ENCODE results near the gene NSD1.

The NSD1 gene

DNA sequence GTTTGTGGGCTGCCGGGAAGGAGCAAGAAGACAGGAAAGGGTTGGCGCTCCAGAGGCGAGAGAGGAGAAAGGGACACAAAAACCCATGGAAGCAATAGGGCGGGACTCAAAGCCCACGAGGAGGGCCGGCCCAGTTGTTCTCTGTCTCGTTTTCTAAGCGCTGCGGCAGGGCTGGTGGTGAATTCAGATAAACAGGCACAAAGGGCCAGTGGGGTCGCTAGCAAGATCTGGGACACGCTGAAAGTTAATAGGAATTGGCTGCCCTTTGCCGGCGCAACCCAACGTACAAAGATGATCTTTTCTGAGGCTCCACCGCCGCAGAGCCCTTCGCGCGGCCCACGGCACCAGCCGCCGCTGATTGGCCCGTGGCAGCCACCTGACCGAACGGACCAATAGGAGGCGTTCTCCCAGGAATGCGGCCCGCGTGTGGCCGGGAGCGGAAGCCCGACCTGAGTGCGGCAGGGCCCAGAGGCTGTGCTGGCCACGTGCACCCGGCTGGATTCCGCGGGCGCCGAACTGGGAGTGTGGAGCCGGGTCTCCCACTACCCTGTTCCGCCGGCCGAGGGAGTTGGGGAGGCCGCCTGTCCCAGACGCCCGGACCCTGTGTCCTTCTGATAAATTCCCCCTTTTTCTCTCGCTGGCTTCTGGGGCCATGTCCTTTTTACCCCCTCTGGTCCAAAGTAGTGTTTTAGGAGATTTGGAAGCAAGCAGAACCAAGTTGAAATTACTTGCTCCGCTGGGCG lies 16.8 kb upstream of the NSD1 start:
- TF ChIP-seq, protein P1, sequence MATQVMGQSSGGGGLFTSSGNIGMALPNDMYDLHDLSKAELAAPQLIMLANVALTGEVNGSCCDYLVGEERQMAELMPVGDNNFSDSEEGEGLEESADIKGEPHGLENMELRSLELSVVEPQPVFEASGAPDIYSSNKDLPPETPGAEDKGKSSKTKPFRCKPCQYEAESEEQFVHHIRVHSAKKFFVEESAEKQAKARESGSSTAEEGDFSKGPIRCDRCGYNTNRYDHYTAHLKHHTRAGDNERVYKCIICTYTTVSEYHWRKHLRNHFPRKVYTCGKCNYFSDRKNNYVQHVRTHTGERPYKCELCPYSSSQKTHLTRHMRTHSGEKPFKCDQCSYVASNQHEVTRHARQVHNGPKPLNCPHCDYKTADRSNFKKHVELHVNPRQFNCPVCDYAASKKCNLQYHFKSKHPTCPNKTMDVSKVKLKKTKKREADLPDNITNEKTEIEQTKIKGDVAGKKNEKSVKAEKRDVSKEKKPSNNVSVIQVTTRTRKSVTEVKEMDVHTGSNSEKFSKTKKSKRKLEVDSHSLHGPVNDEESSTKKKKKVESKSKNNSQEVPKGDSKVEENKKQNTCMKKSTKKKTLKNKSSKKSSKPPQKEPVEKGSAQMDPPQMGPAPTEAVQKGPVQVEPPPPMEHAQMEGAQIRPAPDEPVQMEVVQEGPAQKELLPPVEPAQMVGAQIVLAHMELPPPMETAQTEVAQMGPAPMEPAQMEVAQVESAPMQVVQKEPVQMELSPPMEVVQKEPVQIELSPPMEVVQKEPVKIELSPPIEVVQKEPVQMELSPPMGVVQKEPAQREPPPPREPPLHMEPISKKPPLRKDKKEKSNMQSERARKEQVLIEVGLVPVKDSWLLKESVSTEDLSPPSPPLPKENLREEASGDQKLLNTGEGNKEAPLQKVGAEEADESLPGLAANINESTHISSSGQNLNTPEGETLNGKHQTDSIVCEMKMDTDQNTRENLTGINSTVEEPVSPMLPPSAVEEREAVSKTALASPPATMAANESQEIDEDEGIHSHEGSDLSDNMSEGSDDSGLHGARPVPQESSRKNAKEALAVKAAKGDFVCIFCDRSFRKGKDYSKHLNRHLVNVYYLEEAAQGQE (IDR thresholded peaks at IDR 0.05; ENCODE audit: insufficient read depth in 1 of 2, low read depth in 2 of 2, low read length in 2 of 2): no peak
- TF ChIP-seq POLR2AphosphoS5 (IDR thresholded peaks at IDR 0.05; ENCODE audit: low read depth, low read length) (no peak), FOXP2 (optimal IDR thresholded peaks at IDR 0.05; ENCODE audit: borderline replicate concordance, extremely low read depth, extremely low read length, insufficient read depth) (no peak), SIN3A (IDR thresholded peaks at IDR 0.05; ENCODE audit: borderline replicate concordance, insufficient read depth, low read length) (no peak), TAF1 (IDR thresholded peaks at IDR 0.05; ENCODE audit: borderline replicate concordance, insufficient read depth, low read length) (no peak)

GRCh38 chr5:177117441-177118045 lies 16.0 kb upstream of the NSD1 start:
- TF ChIP-seq SIN3A (IDR thresholded peaks at IDR 0.05; ENCODE audit: borderline replicate concordance, insufficient read depth, low read length) (no peak), TAF1 (IDR thresholded peaks at IDR 0.05; ENCODE audit: borderline replicate concordance, insufficient read depth, low read length) (no peak), POLR2AphosphoS5 (IDR thresholded peaks at IDR 0.05; ENCODE audit: low read depth, low read length) (no peak), FOXP2 (optimal IDR thresholded peaks at IDR 0.05; ENCODE audit: borderline replicate concordance, extremely low read depth, extremely low read length, insufficient read depth) (no peak)
- TF ChIP-seq, protein P1 (IDR thresholded peaks at IDR 0.05; ENCODE audit: insufficient read depth in 1 of 2, low read depth in 2 of 2, low read length in 2 of 2): no peak

- TF ChIP-seq TAF1 (IDR thresholded peaks at IDR 0.05; ENCODE audit: borderline replicate concordance, insufficient read depth, low read length) (no peak), FOXP2 (optimal IDR thresholded peaks at IDR 0.05; ENCODE audit: borderline replicate concordance, extremely low read depth, extremely low read length, insufficient read depth) (no peak), SIN3A (IDR thresholded peaks at IDR 0.05; ENCODE audit: borderline replicate concordance, insufficient read depth, low read length) (no peak), POLR2AphosphoS5 (IDR thresholded peaks at IDR 0.05; ENCODE audit: low read depth, low read length) (no peak)
- TF ChIP-seq, protein P1 (IDR thresholded peaks at IDR 0.05; ENCODE audit: insufficient read depth in 1 of 2, low read depth in 2 of 2, low read length in 2 of 2): no peak
These were observed 11.0 kb upstream of the NSD1 start for GRCh38 chr5:177122566-177122965.

DNA sequence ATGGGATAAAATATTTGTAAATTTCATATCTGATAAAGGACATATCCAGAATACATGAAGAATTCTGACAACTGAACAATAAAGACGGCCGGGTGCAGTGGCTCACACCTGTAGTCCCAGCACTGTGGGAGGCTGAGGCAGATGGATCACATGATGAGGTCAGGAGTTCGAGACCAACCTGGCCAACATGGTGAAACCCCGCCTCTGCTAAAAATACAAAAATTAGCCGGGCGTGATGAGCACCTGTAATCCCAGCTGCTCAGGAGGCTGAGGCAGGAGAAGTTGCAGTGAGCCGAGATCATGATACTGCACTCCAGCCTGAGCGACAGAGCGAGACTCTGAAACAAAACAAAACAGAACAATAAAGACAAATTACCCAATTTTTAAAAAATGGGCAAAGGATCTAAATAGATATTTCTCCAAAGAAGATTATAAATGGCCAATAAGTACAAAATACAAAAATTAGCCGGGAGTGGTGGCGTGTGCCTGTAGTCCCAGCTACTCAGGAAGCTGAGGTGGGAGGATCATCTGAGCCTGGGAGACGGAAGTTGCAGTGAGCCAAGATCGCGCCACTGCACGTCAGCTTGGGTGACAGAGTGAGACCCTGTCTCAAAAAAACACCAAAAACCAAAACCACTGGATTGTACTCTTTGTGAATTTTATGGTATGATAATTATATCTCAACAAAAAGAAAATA lies 9.6 kb upstream of the NSD1 start:
- no peak for TF ChIP-seq SIN3A (IDR thresholded peaks at IDR 0.05; ENCODE audit: borderline replicate concordance, insufficient read depth, low read length)
- TF ChIP-seq POLR2AphosphoS5 (IDR thresholded peaks at IDR 0.05; ENCODE audit: low read depth, low read length): no peak
- TF ChIP-seq, protein P1 (IDR thresholded peaks at IDR 0.05; ENCODE audit: insufficient read depth in 1 of 2, low read depth in 2 of 2, low read length in 2 of 2): no peak
- no peak for TF ChIP-seq FOXP2 (optimal IDR thresholded peaks at IDR 0.05; ENCODE audit: borderline replicate concordance, extremely low read depth, extremely low read length, insufficient read depth)
- no peak for TF ChIP-seq TAF1 (IDR thresholded peaks at IDR 0.05; ENCODE audit: borderline replicate concordance, insufficient read depth, low read length)

Data from PFSK-1 (cell line).